ENCODE results near the gene SGCD. TPM values are rescaled to one million over a fixed set of nuclear protein-coding genes. Genes with fewer than 3 reads are reported as not detected.

Gene SGCD
- total RNA-seq, 6 experiments from 2014 or later = 5.2 to 6.7 (median 6.4) TPM

DNA sequence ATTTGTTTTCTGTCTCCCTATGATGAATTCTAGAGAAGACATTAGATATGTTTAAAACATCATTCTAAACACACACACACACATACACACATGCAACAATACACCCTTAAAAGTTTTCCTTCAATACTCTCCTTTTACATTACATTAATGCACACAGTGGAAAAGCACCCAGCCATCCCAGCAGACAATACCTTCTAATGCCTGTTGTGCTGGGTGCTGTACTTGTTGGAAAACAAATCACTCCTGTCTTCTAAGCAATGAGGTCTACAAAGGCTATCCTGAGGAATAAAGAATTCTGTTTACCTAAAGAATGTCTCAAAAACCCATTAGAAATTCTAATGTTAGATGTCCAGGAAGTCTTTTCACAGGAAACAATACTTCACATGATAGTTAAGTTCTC, 264.0 kb downstream of the SGCD start:
- no peak for DNase-seq
- Mint-ChIP-seq H3K4me1 (ENCODE audit: low read depth) (no peaks in the 10 kb centered on the region), H3K9me3 (peaks cover 6% of the 10 kb centered on the region; the same call in 1 of the 2 replicates), H3K27me3 (ENCODE audit: insufficient read depth) (no peaks in the 10 kb centered on the region; the same call in 1 of the 2 replicates), H3K4me3 (no peak overlapping the region), H3K36me3 (ENCODE audit: low read depth) (peaks cover 5% of the 10 kb centered on the region), H3K27ac (no peak overlapping the region)
- no peak for TF ChIP-seq CTCF (IDR thresholded peaks at IDR 0.05)

- Mint-ChIP-seq H3K27me3 (ENCODE audit: insufficient read depth) (no peaks in the 10 kb centered on the region; the same call in 1 of the 2 replicates), H3K36me3 (ENCODE audit: low read depth) (peaks cover 5% of the 10 kb centered on the region), H3K4me3 (no peak overlapping the region), H3K4me1 (ENCODE audit: low read depth) (no peaks in the 10 kb centered on the region), H3K9me3 (peaks cover 6% of the 10 kb centered on the region; the same call in 1 of the 2 replicates), H3K27ac (no peak overlapping the region)
- no peak for DNase-seq
- TF ChIP-seq CTCF (IDR thresholded peaks at IDR 0.05) = no peak
Measured at GRCh38 chr5:156591631-156592030, 264.7 kb downstream of the SGCD start.

- no peaks in the 10 kb centered on the region for H3K27me3 Mint-ChIP-seq (ENCODE audit: insufficient read depth)
Measured at GRCh38 chr5:156593546-156593945, 266.6 kb downstream of the SGCD start.

DNA sequence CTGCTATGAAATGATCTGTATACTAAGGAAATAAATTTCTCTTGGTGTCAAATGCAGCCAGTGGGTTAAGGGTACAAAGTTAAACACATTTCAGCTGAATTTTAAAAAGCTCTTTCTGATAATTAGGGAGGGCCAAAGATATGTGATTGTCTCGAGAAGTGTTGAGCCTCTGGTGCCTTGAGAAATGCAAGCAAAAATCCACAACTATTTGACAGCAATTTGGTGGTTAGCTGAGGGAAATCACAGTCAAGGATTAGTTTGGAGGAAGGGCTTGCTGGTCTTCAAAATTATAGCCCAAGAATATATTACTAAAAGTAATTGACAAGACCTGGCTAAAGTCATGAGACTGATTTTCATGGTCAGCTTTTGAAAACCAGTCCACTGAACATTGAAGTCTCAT, 267.4 kb downstream of the SGCD start:
- DNase-seq = no peak
- Mint-ChIP-seq H3K4me3 (no peak overlapping the region), H3K36me3 (ENCODE audit: low read depth) (peaks cover 5% of the 10 kb centered on the region), H3K27ac (no peak overlapping the region), H3K27me3 (ENCODE audit: insufficient read depth) (no peaks in the 10 kb centered on the region), H3K9me3 (peaks cover 6% of the 10 kb centered on the region; the same call in 1 of the 2 replicates), H3K4me1 (ENCODE audit: low read depth) (no peaks in the 10 kb centered on the region)
- TF ChIP-seq CTCF (IDR thresholded peaks at IDR 0.05) = no peak

More at GRCh38 chr5:156593546-156593945, 266.6 kb downstream of the SGCD start:
- Mint-ChIP-seq H3K9me3 (peaks cover 6% of the 10 kb centered on the region; the same call in 1 of the 2 replicates), H3K4me3 (no peak overlapping the region), H3K4me1 (ENCODE audit: low read depth) (no peaks in the 10 kb centered on the region), H3K27ac (no peak overlapping the region), H3K36me3 (ENCODE audit: low read depth) (peaks cover 5% of the 10 kb centered on the region)
- no peak for TF ChIP-seq CTCF (IDR thresholded peaks at IDR 0.05)
- DNase-seq = no peak

GRCh38 chr5:156595132-156595787, 268.3 kb downstream of the SGCD start:
- no peak overlapping the region for H3K27ac Mint-ChIP-seq
- TF ChIP-seq CTCF (IDR thresholded peaks at IDR 0.05) = no peak
- no peak overlapping the region for H3K4me3 Mint-ChIP-seq
- H3K9me3 Mint-ChIP-seq = peaks cover 6% of the 10 kb centered on the region; the same call in 1 of the 2 replicates
- DNase-seq = no peak
- no peaks in the 10 kb centered on the region for H3K4me1 Mint-ChIP-seq (ENCODE audit: low read depth)
- H3K27me3 Mint-ChIP-seq (ENCODE audit: insufficient read depth) = no peaks in the 10 kb centered on the region
- H3K36me3 Mint-ChIP-seq (ENCODE audit: low read depth) = peaks cover 5% of the 10 kb centered on the region
